ENCODE measurements around the gene MAP10. TPM values are rescaled to one million over a fixed set of nuclear protein-coding genes. Genes with fewer than 3 reads are reported as not detected.
"Not testable (repeated sequence)": the region's sequence is repeated elsewhere in the genome, so short reads cannot be mapped to it uniquely, and the experiment has no call there.

MAP10 gene
- total RNA-seq, 2 donors from 2014 or later = 2.1 to 3.2 TPM

DNA sequence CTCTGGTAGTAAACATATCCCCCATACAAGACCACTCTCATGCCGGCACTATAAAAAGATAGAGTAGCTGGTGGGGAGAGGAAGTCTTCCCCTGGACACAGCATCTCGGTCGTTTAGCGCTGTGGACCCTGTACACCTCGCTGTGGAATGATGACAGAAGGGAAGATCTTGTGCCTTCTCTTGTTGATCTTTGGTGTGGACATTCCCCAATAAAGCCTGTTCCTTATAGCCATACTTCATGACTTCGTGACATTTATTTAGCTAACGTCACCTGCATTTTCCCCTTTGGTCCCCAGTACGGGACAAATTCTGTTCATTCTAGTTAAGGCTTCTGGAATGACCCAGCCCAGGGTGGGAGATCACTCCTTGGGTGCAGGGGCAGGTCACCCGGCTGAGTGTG is 24.9 kb upstream of the MAP10 start:
- H3K4me3 ChIP-seq = no peak overlapping the region
- no peaks in the 10 kb centered on the region for H3K4me1 ChIP-seq
- no peak overlapping the region for H3K27ac ChIP-seq
- TF ChIP-seq, protein P1, sequence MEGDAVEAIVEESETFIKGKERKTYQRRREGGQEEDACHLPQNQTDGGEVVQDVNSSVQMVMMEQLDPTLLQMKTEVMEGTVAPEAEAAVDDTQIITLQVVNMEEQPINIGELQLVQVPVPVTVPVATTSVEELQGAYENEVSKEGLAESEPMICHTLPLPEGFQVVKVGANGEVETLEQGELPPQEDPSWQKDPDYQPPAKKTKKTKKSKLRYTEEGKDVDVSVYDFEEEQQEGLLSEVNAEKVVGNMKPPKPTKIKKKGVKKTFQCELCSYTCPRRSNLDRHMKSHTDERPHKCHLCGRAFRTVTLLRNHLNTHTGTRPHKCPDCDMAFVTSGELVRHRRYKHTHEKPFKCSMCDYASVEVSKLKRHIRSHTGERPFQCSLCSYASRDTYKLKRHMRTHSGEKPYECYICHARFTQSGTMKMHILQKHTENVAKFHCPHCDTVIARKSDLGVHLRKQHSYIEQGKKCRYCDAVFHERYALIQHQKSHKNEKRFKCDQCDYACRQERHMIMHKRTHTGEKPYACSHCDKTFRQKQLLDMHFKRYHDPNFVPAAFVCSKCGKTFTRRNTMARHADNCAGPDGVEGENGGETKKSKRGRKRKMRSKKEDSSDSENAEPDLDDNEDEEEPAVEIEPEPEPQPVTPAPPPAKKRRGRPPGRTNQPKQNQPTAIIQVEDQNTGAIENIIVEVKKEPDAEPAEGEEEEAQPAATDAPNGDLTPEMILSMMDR (IDR thresholded peaks at IDR 0.05) = no peak
- H3K9me3 ChIP-seq = no peaks in the 10 kb centered on the region
- H3K36me3 ChIP-seq = no peaks in the 10 kb centered on the region
- no peak for DNase-seq (ENCODE audit: low spot score)
- no peaks in the 10 kb centered on the region for H3K27me3 ChIP-seq

DNA sequence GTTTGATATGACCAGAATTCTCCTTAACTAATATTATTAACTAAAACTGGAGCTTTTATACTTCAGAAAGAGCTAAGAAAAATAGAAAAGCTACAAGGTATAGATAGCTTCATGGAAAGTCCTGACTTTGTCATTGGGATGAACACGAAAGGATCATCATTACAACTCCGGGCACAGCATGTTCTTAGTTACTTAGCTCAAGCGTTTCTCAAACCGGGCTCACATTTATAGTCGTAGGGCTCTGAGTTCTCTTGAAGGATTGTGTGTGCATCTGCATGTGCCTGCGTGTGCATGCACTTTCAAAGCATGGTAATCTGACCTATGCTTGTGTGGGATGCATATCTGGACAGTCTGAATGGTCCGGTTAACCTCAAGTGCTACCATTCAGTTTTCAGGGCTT is 20.4 kb upstream of the MAP10 start:
- TF ChIP-seq, protein P1 (IDR thresholded peaks at IDR 0.05) = no peak
- Histone ChIP-seq H3K27ac (no peak overlapping the region), H3K4me1 (no peaks in the 10 kb centered on the region), H3K9me3 (no peaks in the 10 kb centered on the region), H3K27me3 (no peaks in the 10 kb centered on the region), H3K36me3 (no peaks in the 10 kb centered on the region), H3K4me3 (no peak overlapping the region)
- DNase-seq (ENCODE audit: low spot score) = no peak

DNA sequence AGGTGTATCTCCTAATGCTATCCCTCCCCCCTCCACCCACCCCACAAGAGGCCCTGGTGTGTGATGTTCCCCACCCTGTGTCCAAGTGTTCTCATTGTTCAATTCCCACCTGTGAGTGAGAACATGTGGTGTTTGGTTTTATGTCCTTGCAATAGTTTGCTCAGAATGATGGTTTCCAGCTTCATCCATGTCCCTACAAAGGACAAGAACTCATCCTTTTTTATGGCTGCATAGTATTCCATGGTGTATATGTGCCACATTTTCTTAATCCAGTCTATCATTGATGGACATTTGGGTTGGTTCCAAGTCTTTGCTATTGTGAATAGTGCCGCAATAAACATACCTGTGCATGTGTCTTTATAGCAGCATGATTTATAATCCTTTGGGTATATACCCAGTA is 19.6 kb upstream of the MAP10 start:
- not testable (repeated sequence) for H3K27ac ChIP-seq; DNase-seq (ENCODE audit: low spot score); H3K9me3 ChIP-seq; H3K36me3 ChIP-seq; H3K4me1 ChIP-seq; H3K4me3 ChIP-seq; H3K27me3 ChIP-seq

DNA sequence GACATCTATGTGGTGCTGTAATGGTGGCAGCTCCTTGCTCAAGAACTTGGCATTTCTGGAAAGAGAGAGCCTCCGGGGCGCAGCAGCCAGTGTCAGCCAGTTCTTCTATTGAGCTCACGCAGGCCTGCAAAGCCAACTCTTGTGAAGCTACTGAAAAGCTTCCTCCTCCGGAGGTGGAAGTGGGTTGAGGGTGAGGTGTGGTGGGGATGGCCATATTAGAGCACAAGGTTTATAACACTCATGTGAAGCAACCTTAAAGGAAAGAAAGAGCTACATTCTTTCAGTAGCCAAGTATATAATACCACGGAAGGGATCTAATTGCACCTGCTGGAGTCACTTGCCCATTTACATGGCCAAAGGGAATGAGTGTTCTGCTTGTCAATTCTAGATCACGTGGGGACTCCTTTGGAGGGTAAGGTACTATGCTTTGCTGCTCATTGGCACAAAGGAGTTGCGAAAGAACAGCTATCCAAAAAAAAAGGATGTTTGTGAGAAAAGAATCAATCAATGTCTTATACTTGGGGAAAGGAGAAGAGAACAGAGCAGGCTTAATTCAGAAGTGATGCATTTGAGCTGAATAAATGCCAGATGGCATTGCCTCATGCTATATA is 18.3 kb upstream of the MAP10 start:
- H3K9me3 ChIP-seq = no peaks in the 10 kb centered on the region
- H3K4me1 ChIP-seq = no peaks in the 10 kb centered on the region
- no peak for DNase-seq (ENCODE audit: low spot score)
- no peak overlapping the region for H3K4me3 ChIP-seq
- no peaks in the 10 kb centered on the region for H3K36me3 ChIP-seq
- TF ChIP-seq, protein P1 (IDR thresholded peaks at IDR 0.05) = no peak
- H3K27ac ChIP-seq = no peak overlapping the region
- no peaks in the 10 kb centered on the region for H3K27me3 ChIP-seq

DNA sequence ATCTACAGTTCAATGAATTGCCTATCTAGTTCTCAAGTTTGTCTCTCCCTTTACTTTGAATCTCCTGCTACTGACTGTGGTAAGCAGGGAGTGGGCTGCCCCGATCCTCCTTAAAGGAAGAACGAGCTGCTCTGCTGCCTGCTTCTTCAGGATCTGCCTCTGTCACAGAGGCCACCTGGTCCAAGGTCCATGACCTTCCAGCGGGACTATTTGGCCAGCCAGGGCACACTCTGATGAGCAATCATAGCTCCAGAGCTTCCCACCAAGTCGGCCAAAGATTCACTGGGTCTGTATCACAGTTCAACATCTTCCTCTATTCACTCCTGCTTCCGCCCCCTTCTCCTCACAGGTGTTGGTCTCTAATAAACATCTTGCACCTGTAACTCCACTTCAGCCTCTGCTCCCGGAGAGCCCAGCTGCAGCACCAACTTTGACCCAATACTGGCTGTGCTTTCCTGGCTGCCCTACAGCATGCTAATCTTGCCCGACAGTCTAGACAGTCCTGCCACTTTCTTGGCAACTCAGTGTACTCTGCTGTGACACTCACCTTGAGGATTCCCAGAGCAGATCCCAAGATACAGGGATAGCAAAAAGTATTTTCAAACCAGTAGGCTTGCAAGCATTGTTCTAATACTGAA is 16.9 kb upstream of the MAP10 start:
- Histone ChIP-seq H3K4me1 (no peaks in the 10 kb centered on the region), H3K9me3 (no peaks in the 10 kb centered on the region), H3K36me3 (no peaks in the 10 kb centered on the region), H3K27me3 (no peaks in the 10 kb centered on the region), H3K27ac (no peak overlapping the region), H3K4me3 (no peak overlapping the region)
- TF ChIP-seq, protein P1 (IDR thresholded peaks at IDR 0.05) = no peak
- no peak for DNase-seq (ENCODE audit: low spot score)

DNA sequence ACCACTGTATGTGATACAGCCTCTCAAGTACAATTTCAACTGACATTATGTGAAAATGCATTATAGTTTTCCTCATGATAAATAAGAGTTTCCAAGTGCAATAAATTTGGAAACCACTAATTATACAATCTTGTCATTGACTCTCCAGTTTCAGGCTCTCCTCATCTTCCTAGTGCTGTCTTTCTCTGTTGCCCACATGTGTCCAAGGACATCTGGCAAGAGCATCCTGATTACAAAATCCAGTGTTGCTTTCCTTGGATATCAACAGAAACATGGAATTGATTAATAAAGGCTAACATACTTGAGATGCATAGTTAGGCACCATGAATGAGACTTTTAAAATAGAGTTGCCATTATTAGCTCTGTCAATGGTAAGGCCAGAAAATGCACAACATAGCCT is 15.6 kb upstream of the MAP10 start:
- Histone ChIP-seq H3K9me3 (no peaks in the 10 kb centered on the region), H3K4me1 (no peaks in the 10 kb centered on the region)
- TF ChIP-seq, protein P1 (IDR thresholded peaks at IDR 0.05) = no peak

More for the DNA sequence above, 15.6 kb upstream of the MAP10 start:
- no peak for DNase-seq (ENCODE audit: low spot score)
- H3K4me3 ChIP-seq = no peak overlapping the region
- H3K27me3 ChIP-seq = no peaks in the 10 kb centered on the region
- no peak overlapping the region for H3K27ac ChIP-seq
- no peaks in the 10 kb centered on the region for H3K36me3 ChIP-seq

All from right atrium auricular region (tissue), 2 donors.